K562 (cell line): ENCODE measurements around the gene DCAF8. TPM values are rescaled to one million over a fixed set of nuclear protein-coding genes. Genes with fewer than 3 reads are reported as not detected.

Experiments
- ATAC-seq: fragments of 200-7000 bp; cut with Tn5 transposase; 3 replicates; pipeline ENCODE4 v1.9.1; 2020; ENCODE audit warnings: moderate library complexity
- BruUV-seq: library from RNA; stranded (reverse); fragments of 400-500 nt; replicated peaks from 2 replicates; lab custom pipeline; 2021; lab: Mats Ljungman, UMichigan
- CTCF ChIA-PET: fragments of 300-600 bp; formaldehyde crosslinking; extraction: SDS; loops from one replicate; lab custom pipeline; 2021; ENCODE audit warnings: low intra/inter-chr PET ratio; lab: Yijun Ruan, JAX
- POLR2A ChIA-PET: fragments of 300-600, 350-650 bp; sonication (Branson Sonifier 250); formaldehyde crosslinking; extraction: SDS; loops from one replicate; lab custom pipeline; 2021; ENCODE audit warnings: antibody characterized with exemption, inconsistent platforms; lab: Yijun Ruan, JAX
- DNase-seq, 4 experiments: peaks; one replicate each; pipeline versions ENCODE4 v3.0.0 to v3.0.0-alpha.2; 2011 to 2018; ENCODE audit warnings: low spot score in 3 of 4, mixed read lengths in 3 of 4; ENCODE audit errors: extremely low read depth in 1 of 4
- FAIRE-seq: peaks from 2 replicates; lab custom pipeline; 2011; peaks lifted over from hg19 to GRCh38; lab: Jason Lieb, UNC
- H2AFZ ChIP-seq: 2 replicates; pipeline ENCODE4 v1.6.0; 2011; ENCODE audit warnings: low read depth, low read length, control low read depth, inconsistent platforms
- H3K27ac ChIP-seq: fragments of 200-600 bp; 3 replicates; pipeline ENCODE4 v1.8.0; 2011; ENCODE audit warnings: low read depth, mild to moderate bottlenecking, control low read depth, inconsistent platforms, low read length, moderate library complexity, mixed read lengths; ENCODE audit errors: extremely low read depth
- H3K27me3 ChIP-seq, 2 experiments: fragments of 300-600 bp in 1 of 2; 2 replicates in 1 of 2; 3 replicates in 1 of 2; pipeline versions ENCODE4 v1.6.0 to v1.8.0; 2011; ENCODE audit warnings: inconsistent platforms in 2 of 2, low read length in 2 of 2, mild to moderate bottlenecking in 1 of 2, mixed read lengths in 1 of 2, moderate library complexity in 1 of 2; ENCODE audit not compliant: control insufficient read depth in 2 of 2, insufficient read depth in 2 of 2
- H3K36me3 ChIP-seq: fragments of 300-600 bp; 3 replicates; pipeline ENCODE4 v1.8.0; 2011; ENCODE audit warnings: mild to moderate bottlenecking, low read length, inconsistent platforms; ENCODE audit not compliant: control insufficient read depth, insufficient read depth
- H3K4me1 ChIP-seq, 2 experiments: fragments of 200-600 bp in 1 of 2; replicated peaks in 1 of 2; 2 replicates in 1 of 2; 3 replicates in 1 of 2; pipeline versions ENCODE4 v1.5.1 to v1.8.0; 2011; ENCODE audit warnings: inconsistent platforms in 2 of 2, low read length in 2 of 2, mild to moderate bottlenecking in 1 of 2, mixed read lengths in 1 of 2, moderate library complexity in 1 of 2; ENCODE audit not compliant: control insufficient read depth in 2 of 2, insufficient read depth in 2 of 2
- H3K4me2 ChIP-seq: 2 replicates; pipeline ENCODE4 v1.6.1; 2011; ENCODE audit warnings: low read length, control low read depth, inconsistent platforms, mixed read lengths; ENCODE audit not compliant: insufficient read depth
- H3K4me3 ChIP-seq: fragments of 200-600 bp; sonication (generic), shearing (Covaris generic); 2 replicates; pipeline ENCODE4 v1.5.1; 2016; ENCODE audit warnings: control low read depth, inconsistent platforms
- H3K79me2 ChIP-seq: fragments of 200-600 bp; 3 replicates; pipeline ENCODE4 v1.8.0; 2011; ENCODE audit warnings: low read length, inconsistent platforms; ENCODE audit not compliant: control insufficient read depth, insufficient read depth
- H3K9ac ChIP-seq, 2 experiments: 2 replicates each; pipeline versions ENCODE4 v1.6.0 to v1.6.1; 2011; ENCODE audit warnings: low read depth in 2 of 2, low read length in 2 of 2, control low read depth in 1 of 2, inconsistent platforms in 1 of 2, mild to moderate bottlenecking in 1 of 2, mixed read lengths in 1 of 2; ENCODE audit not compliant: insufficient read depth in 1 of 2
- H3K9me1 ChIP-seq: one replicate; pipeline ENCODE4 v1.6.0; 2011; ENCODE audit warnings: inconsistent platforms, mild to moderate bottlenecking, low read length, moderate library complexity; ENCODE audit not compliant: control insufficient read depth, insufficient read depth
- H3K9me3 ChIP-seq: replicated peaks from 2 replicates; pipeline ENCODE4 v1.5.1; 2011; ENCODE audit warnings: low read depth, low read length, inconsistent platforms; ENCODE audit not compliant: control insufficient read depth, insufficient read depth
- H4K20me1 ChIP-seq: replicated peaks from 2 replicates; pipeline ENCODE4 v1.6.1; 2011; ENCODE audit warnings: low read length, inconsistent platforms, mixed read lengths; ENCODE audit not compliant: control insufficient read depth, insufficient read depth
- C11orf30 ChIP-seq: fragments of 450-650 bp; IDR thresholded peaks from 2 replicates; pipeline ENCODE4 v1.6.1; 2016; ENCODE audit warnings: low read depth, mild to moderate bottlenecking
- CREM ChIP-seq: IDR thresholded peaks from 2 replicates; pipeline ENCODE4 v1.6.1; 2014; ENCODE audit warnings: antibody characterized with exemption, low read depth
- EGR1 ChIP-seq: fragments of 450-650 bp; conservative IDR thresholded peaks from 2 replicates; pipeline ENCODE4 v1.6.1; 2017; ENCODE audit warnings: mild to moderate bottlenecking
- HDAC8 ChIP-seq: fragments of 450-650 bp; IDR thresholded peaks from 2 replicates; pipeline ENCODE4 v1.6.1; 2016; ENCODE audit warnings: mild to moderate bottlenecking, missing genetic modification characterization, moderate library complexity, missing compliant biosample characterization
- IFI16 ChIP-seq: fragments of 250-450 bp; sonication (Bioruptor Pico); IDR thresholded peaks from 2 replicates; pipeline ENCODE4 v2.1.2; 2022; ENCODE audit warnings: mild to moderate bottlenecking, inconsistent platforms
- NFATC3 ChIP-seq: fragments of 450-650 bp; IDR thresholded peaks from 2 replicates; pipeline ENCODE4 v1.6.1; 2017; ENCODE audit warnings: mild to moderate bottlenecking
- PHF21A ChIP-seq: fragments of 450-650 bp; IDR thresholded peaks from 2 replicates; pipeline ENCODE4 v1.6.1; 2017; ENCODE audit warnings: low read depth, borderline replicate concordance
- SIN3A ChIP-seq, 2 experiments: fragments of 150-350 bp in 1 of 2; IDR thresholded peaks; 2 replicates each; pipeline ENCODE4 v1.6.1; 2011 to 2016; ENCODE audit warnings: borderline replicate concordance in 2 of 2, low read depth in 2 of 2, low read length in 2 of 2, mild to moderate bottlenecking in 2 of 2, moderate library complexity in 2 of 2; ENCODE audit not compliant: control insufficient read depth in 1 of 2
- SPI1 ChIP-seq: IDR thresholded peaks from 2 replicates; pipeline ENCODE4 v1.6.1; 2011; ENCODE audit warnings: low read depth, low read length, control low read depth, borderline replicate concordance
- ZNF232 ChIP-seq: sonication (generic); formaldehyde crosslinking; IDR thresholded peaks from 2 replicates; pipeline ENCODE4 v1.8.0; 2022; ENCODE audit warnings: mild to moderate bottlenecking, missing genetic modification reagents
- ZNF561 ChIP-seq: fragments of 450-650 bp; formaldehyde crosslinking; conservative IDR thresholded peaks from 2 replicates; pipeline ENCODE4 v1.4.0; 2020; ENCODE audit warnings: mild to moderate bottlenecking, moderate library complexity
- WGBS: fragments of 100-300 bp; shearing (Covaris generic); methylation state at CpG from one replicate; pipeline ENCODE4 v1.1.6; 2016; ENCODE audit warnings: low coverage, mixed read lengths; ENCODE audit not compliant: insufficient coverage; ENCODE audit errors: missing lambda C conversion rate; 5-methylcytosine and 5-hydroxymethylcytosine counted together
- in situ Hi-C: fragments of 300-500 bp; cut with MboI; formaldehyde crosslinking; loops from 4 replicates; pipeline ENCODE4 v1.15.0; 2018; ENCODE audit warnings: inconsistent platforms, mixed read lengths
- intact Hi-C: fragments of 100-400 bp; cut with micrococcal nuclease; formaldehyde crosslinking; loops from 2 replicates; pipeline ENCODE4 v1.14.2; 2022
- polyA plus RNA-seq, 8 experiments: library from polyadenylated mRNA; depleted of rRNA in 4 of 8; stranded (reverse) in 5 of 8; unstranded in 3 of 8; fragments of >200 nt; fragmentation: Nextera tagmentation in 2 of 8; fragmentation: Illumina TruSeq in 1 of 8; extraction: Ambion mirVana in 2 of 8; extraction: Trizol in 1 of 8; gene quantifications; 2 replicates each; pipeline versions ENCODE4 v1.2.1 to v1.2.3, GENCODE V29; 2011 to 2014; ENCODE audit warnings: inconsistent platforms in 1 of 8, missing spikeins in 1 of 8
- total RNA-seq, 7 experiments: library from RNA; depleted of rRNA in 6 of 7; stranded (reverse); fragments of >200 nt in 6 of 7; fragmentation: Illumina TruSeq in 2 of 7; extraction: Trizol in 2 of 7; gene quantifications; 2 replicates each; pipeline versions ENCODE4 v1.2.1 to v1.2.3, GENCODE V29; 2011 to 2021; ENCODE audit warnings: low replicate concordance in 1 of 7
- TF ChIP-seq, protein P1 (sequence below): IDR thresholded peaks from 2 replicates; pipeline ENCODE4 v1.6.1; 2011; ENCODE audit not compliant: insufficient read length; ENCODE audit errors: extremely low read depth
- TF ChIP-seq, protein P2 (sequence below): sonication (generic); formaldehyde crosslinking; IDR thresholded peaks from 2 replicates; pipeline ENCODE4 v1.8.1; 2023; ENCODE audit warnings: mild to moderate bottlenecking, missing genetic modification reagents
- TF ChIP-seq, protein P3 (sequence below), 2 experiments: fragments of 450-650 bp; conservative IDR thresholded peaks; 2 replicates each; pipeline ENCODE4 v1.6.1; 2017; ENCODE audit warnings: mild to moderate bottlenecking in 2 of 2, moderate library complexity in 2 of 2
- TF ChIP-seq, protein P4 (sequence below): sonication (generic); formaldehyde crosslinking; IDR thresholded peaks from 2 replicates; pipeline ENCODE4 v1.5.0; 2020; ENCODE audit warnings: missing genetic modification reagents
- TF ChIP-seq, protein P5 (sequence below), 3 experiments: fragments of 200-800 bp in 1 of 3; sonication (Bioruptor generic) in 1 of 3; sonication (generic) in 1 of 3; formaldehyde crosslinking in 1 of 3; IDR thresholded peaks; 2 replicates each; pipeline versions ENCODE4 v1.6.1 to v1.8.0; 2016 to 2022; ENCODE audit warnings: mild to moderate bottlenecking in 2 of 3, missing compliant biosample characterization in 2 of 3, missing genetic modification characterization in 2 of 3, missing genetic modification reagents in 1 of 3

The DCAF8 gene
- total and polyA plus RNA-seq, 9 of the 15 experiments (the other 6 are each of a cell fraction or from before 2014, with no cell fraction given): 11.6 to 149 (median 81.3) TPM

DNA sequence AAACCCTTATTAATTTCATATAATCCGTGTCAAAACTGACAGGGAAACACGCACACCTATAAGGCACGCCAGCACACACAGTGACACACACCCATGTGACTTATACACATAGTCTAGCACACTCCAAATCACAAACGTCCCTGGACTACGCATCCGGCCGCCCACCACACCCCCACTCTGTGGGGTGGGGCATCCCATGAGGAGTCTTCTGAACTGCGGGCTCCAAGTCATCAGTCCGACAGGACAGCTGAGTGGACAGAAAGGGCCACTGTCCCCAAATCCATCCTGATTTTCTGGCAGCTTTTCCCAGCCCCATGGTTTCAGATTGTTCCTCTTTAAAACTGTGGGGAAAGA is 56.3 kb downstream of the DCAF8 start:
- no TSS peak for BruUV-seq
- WGBS: 5% methylated on average over 9 of the region's 9 CpGs
- peak; percentile 51 to 62 (median 58) for DNase-seq
- Histone ChIP-seq H2AFZ (peak overlapping the region; percentile 86), H3K4me3 (peak overlapping the region; percentile 94), H4K20me1 (peaks cover 3% of the 10 kb centered on the region; the same call in 1 of the 2 replicates), H3K9ac (peak overlapping the region; percentile 94 to 99), H3K4me1 (peaks cover 25 to 30% of the 10 kb centered on the region in 2 experiments), H3K36me3 (peaks cover 38% of the 10 kb centered on the region; the same call in 2 of the 3 replicates), H3K27ac (peak overlapping the region; percentile 86; the same call in 2 of the 3 replicates), H3K27me3 (no peaks in the 10 kb centered on the region), H3K9me3 (no peaks in the 10 kb centered on the region), H3K4me2 (peak overlapping the region; percentile 92), H3K9me1 (no peaks in the 10 kb centered on the region), H3K79me2 (peaks cover 16% of the 10 kb centered on the region)
- ChIA-PET POLR2A (interaction anchor here (0.5 to 0.7 kb wide), 2 partner anchors 9 to 10 kb away, joined by 3 read pairs; no protein-coding TSS in a partner anchor), CTCF (no interaction called here)
- no peak for FAIRE-seq
- peak; percentile 67 for ATAC-seq
- in situ Hi-C loops: no loop called here
- intact Hi-C loops: no loop called here
- TF ChIP-seq, protein P1, sequence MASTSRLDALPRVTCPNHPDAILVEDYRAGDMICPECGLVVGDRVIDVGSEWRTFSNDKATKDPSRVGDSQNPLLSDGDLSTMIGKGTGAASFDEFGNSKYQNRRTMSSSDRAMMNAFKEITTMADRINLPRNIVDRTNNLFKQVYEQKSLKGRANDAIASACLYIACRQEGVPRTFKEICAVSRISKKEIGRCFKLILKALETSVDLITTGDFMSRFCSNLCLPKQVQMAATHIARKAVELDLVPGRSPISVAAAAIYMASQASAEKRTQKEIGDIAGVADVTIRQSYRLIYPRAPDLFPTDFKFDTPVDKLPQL: no peak
- TF ChIP-seq PHF21A (no peak), ZNF561 (CRISPR knock-in tag) (no peak), EGR1 (peak; percentile 63), NFATC3 (no peak), SPI1 (no peak), CREM (0 out of 2 replicates have a peak, but pooled peaks have one; percentile 19), IFI16 (CRISPR knock-in tag) (no peak), C11orf30 (peak; percentile 37), HDAC8 (tag) (no peak), ZNF232 (no peak), SIN3A (IDR thresholded peaks at IDR 0.05; ENCODE audit: borderline replicate concordance in 2 of 2, control insufficient read depth in 1 of 2, low read depth in 2 of 2, low read length in 2 of 2) (0 out of 4 replicates have a peak, but pooled peaks of 1 of the 2 experiments have one; percentile 29)
- TF ChIP-seq, protein P2, sequence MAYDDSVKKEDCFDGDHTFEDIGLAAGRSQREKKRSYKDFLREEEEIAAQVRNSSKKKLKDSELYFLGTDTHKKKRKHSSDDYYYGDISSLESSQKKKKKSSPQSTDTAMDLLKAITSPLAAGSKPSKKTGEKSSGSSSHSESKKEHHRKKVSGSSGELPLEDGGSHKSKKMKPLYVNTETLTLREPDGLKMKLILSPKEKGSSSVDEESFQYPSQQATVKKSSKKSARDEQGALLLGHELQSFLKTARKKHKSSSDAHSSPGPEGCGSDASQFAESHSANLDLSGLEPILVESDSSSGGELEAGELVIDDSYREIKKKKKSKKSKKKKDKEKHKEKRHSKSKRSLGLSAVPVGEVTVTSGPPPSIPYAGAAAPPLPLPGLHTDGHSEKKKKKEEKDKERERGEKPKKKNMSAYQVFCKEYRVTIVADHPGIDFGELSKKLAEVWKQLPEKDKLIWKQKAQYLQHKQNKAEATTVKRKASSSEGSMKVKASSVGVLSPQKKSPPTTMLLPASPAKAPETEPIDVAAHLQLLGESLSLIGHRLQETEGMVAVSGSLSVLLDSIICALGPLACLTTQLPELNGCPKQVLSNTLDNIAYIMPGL (CRISPR knock-in tag): no peak
- TF ChIP-seq, protein P3, sequence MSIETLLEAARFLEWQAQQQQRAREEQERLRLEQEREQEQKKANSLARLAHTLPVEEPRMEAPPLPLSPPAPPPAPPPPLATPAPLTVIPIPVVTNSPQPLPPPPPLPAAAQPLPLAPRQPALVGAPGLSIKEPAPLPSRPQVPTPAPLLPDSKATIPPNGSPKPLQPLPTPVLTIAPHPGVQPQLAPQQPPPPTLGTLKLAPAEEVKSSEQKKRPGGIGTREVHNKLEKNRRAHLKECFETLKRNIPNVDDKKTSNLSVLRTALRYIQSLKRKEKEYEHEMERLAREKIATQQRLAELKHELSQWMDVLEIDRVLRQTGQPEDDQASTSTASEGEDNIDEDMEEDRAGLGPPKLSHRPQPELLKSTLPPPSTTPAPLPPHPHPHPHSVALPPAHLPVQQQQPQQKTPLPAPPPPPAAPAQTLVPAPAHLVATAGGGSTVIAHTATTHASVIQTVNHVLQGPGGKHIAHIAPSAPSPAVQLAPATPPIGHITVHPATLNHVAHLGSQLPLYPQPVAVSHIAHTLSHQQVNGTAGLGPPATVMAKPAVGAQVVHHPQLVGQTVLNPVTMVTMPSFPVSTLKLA (conservative IDR thresholded peaks at IDR 0.05): peak in 1 of 2 experiments; percentile 48; a peak in 2 of 4 replicates
- TF ChIP-seq, protein P4, sequence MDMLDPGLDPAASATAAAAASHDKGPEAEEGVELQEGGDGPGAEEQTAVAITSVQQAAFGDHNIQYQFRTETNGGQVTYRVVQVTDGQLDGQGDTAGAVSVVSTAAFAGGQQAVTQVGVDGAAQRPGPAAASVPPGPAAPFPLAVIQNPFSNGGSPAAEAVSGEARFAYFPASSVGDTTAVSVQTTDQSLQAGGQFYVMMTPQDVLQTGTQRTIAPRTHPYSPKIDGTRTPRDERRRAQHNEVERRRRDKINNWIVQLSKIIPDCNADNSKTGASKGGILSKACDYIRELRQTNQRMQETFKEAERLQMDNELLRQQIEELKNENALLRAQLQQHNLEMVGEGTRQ (CRISPR knock-in tag): peak; percentile 18; the same call in 1 of the 2 replicates
- TF ChIP-seq, protein P5, sequence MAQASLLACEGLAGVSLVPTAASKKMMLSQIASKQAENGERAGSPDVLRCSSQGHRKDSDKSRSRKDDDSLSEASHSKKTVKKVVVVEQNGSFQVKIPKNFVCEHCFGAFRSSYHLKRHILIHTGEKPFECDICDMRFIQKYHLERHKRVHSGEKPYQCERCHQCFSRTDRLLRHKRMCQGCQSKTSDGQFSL (CRISPR knock-in tag; IDR thresholded peaks at IDR 0.05): peak; percentile 70; the same call in 1 of the 2 replicates
- TF ChIP-seq, protein P5 (tag; IDR thresholded peaks at IDR 0.05): peak in 1 of 2 experiments; percentile 50; a peak in 1 of 4 replicates
